HepG2 (cell line): ENCODE measurements around the gene ISOC2. TPM values are rescaled to one million over a fixed set of nuclear protein-coding genes. Genes with fewer than 3 reads are reported as not detected.

Experiments used
- ARNT ChIP-seq: fragments of 450-650 bp; IDR thresholded peaks from 2 replicates; pipeline ENCODE4 v1.6.1; 2017
- CBFB ChIP-seq: sonication (generic); formaldehyde crosslinking; IDR thresholded peaks from 2 replicates; pipeline ENCODE4 v1.4.0; 2020; ENCODE audit warnings: missing genetic modification reagents
- FOXC1 ChIP-seq: sonication (generic); formaldehyde crosslinking; IDR thresholded peaks from 2 replicates; pipeline ENCODE4 v1.8.0; 2022; ENCODE audit warnings: mild to moderate bottlenecking, missing genetic modification reagents, borderline replicate concordance
- GLI4 ChIP-seq: sonication (generic); formaldehyde crosslinking; IDR thresholded peaks from 2 replicates; pipeline ENCODE4 v1.5.1; 2020; ENCODE audit warnings: missing genetic modification reagents, mild to moderate bottlenecking, moderate library complexity, borderline replicate concordance
- KLF11 ChIP-seq: IDR thresholded peaks from 2 replicates; pipeline ENCODE4 v1.6.1; 2016; ENCODE audit warnings: missing compliant biosample characterization
- MAZ ChIP-seq, 2 experiments: sonication (generic) in 1 of 2; formaldehyde crosslinking in 1 of 2; IDR thresholded peaks; 2 replicates each; pipeline versions ENCODE4 v1.5.0 to v1.6.1; 2012 to 2020; ENCODE audit warnings: low read depth in 2 of 2, mild to moderate bottlenecking in 2 of 2, borderline replicate concordance in 1 of 2, improper control_type of control experiment in 1 of 2, low read length in 1 of 2, missing genetic modification reagents in 1 of 2, moderate library complexity in 1 of 2
- MED1 ChIP-seq: sonication (generic); formaldehyde crosslinking; IDR thresholded peaks from 2 replicates; pipeline ENCODE4 v1.4.0; 2020; ENCODE audit warnings: missing genetic modification reagents
- NFE2L2 ChIP-seq: fragments of 150-350 bp; IDR thresholded peaks from 2 replicates; pipeline ENCODE4 v1.6.1; 2014; ENCODE audit warnings: low read length
- NFRKB ChIP-seq: fragments of 450-650 bp; IDR thresholded peaks from 2 replicates; pipeline ENCODE4 v1.6.1; 2017
- NPAS2 ChIP-seq: sonication (generic); formaldehyde crosslinking; IDR thresholded peaks from 2 replicates; pipeline ENCODE4 v1.8.0; 2022; ENCODE audit warnings: mild to moderate bottlenecking, missing genetic modification reagents, borderline replicate concordance
- SRSF4 ChIP-seq: fragments of 200-400 bp; formaldehyde crosslinking; IDR thresholded peaks from one replicate; pipeline ENCODE4 v1.6.1; 2018; ENCODE audit warnings: mild to moderate bottlenecking, low read depth, low read length, moderate library complexity; ENCODE audit not compliant: poor library complexity, severe bottlenecking
- ZEB1 ChIP-seq: IDR thresholded peaks from 2 replicates; pipeline ENCODE4 v1.6.1; 2012; ENCODE audit warnings: mild to moderate bottlenecking, low read depth, inconsistent platforms; ENCODE audit not compliant: insufficient replicate concordance
- ZFP90 ChIP-seq: sonication (generic); formaldehyde crosslinking; IDR thresholded peaks from 2 replicates; pipeline ENCODE4 v1.8.0; 2022; ENCODE audit warnings: missing genetic modification reagents, mild to moderate bottlenecking, inconsistent platforms, borderline replicate concordance
- ZFY ChIP-seq: sonication (generic); formaldehyde crosslinking; IDR thresholded peaks from 2 replicates; pipeline ENCODE4 v1.4.0; 2020; ENCODE audit warnings: missing genetic modification reagents
- ZNF136 ChIP-seq: sonication (generic); formaldehyde crosslinking; IDR thresholded peaks from 2 replicates; pipeline ENCODE4 v1.8.1; 2022; ENCODE audit warnings: low read depth, mild to moderate bottlenecking, moderate library complexity, missing genetic modification reagents
- ZNF484 ChIP-seq: sonication (generic); formaldehyde crosslinking; IDR thresholded peaks from 2 replicates; pipeline ENCODE4 v1.5.1; 2020; ENCODE audit warnings: mild to moderate bottlenecking, low read depth, missing genetic modification reagents, borderline replicate concordance
- ZNF841 ChIP-seq: sonication (generic); formaldehyde crosslinking; IDR thresholded peaks from 2 replicates; pipeline ENCODE4 v1.8.1; 2023; ENCODE audit warnings: missing genetic modification reagents, borderline replicate concordance
- polyA plus RNA-seq, 8 experiments: library from polyadenylated mRNA; depleted of rRNA in 3 of 8; stranded (reverse) in 7 of 8; unstranded in 1 of 8; fragments of >200 nt; fragmentation: Illumina TruSeq in 4 of 8; extraction: Trizol in 4 of 8; gene quantifications; 2 replicates each; pipeline versions ENCODE4 v1.2.1 to v1.2.3, GENCODE V29; 2011 to 2016; ENCODE audit warnings: low read depth in 4 of 8, missing spikeins in 1 of 8, mixed read lengths in 1 of 8; ENCODE audit not compliant: insufficient read depth in 1 of 8
- total RNA-seq, 5 experiments: library from RNA; depleted of rRNA; stranded (reverse); fragments of >200 nt; fragmentation: Illumina TruSeq; extraction: Trizol; gene quantifications; 2 replicates each; pipeline ENCODE4 v1.2.3, GENCODE V29; 2016; ENCODE audit warnings: low read depth in 1 of 5
- TF ChIP-seq, protein P1 (sequence below): sonication (generic); formaldehyde crosslinking; IDR thresholded peaks from 2 replicates; pipeline ENCODE4 v1.4.0; 2020; ENCODE audit warnings: missing genetic modification reagents
- TF ChIP-seq, protein P2 (sequence below): sonication (generic); formaldehyde crosslinking; conservative IDR thresholded peaks from 2 replicates; pipeline ENCODE4 v1.8.0; 2022; ENCODE audit warnings: mild to moderate bottlenecking, moderate library complexity, missing genetic modification reagents
- TF ChIP-seq, protein P3 (sequence below): sonication (generic); formaldehyde crosslinking; IDR thresholded peaks from 2 replicates; pipeline ENCODE4 v1.4.0; 2020; ENCODE audit warnings: mild to moderate bottlenecking, missing genetic modification reagents
- TF ChIP-seq, protein P4 (sequence below): IDR thresholded peaks from 2 replicates; pipeline ENCODE4 v1.6.1; 2016; ENCODE audit warnings: control low read depth

The ISOC2 gene
- total and polyA plus RNA-seq, 2 of the 13 experiments (the other 11 are each of a cell fraction or from before 2014, with no cell fraction given) = 76.8 to 105 TPM

DNA sequence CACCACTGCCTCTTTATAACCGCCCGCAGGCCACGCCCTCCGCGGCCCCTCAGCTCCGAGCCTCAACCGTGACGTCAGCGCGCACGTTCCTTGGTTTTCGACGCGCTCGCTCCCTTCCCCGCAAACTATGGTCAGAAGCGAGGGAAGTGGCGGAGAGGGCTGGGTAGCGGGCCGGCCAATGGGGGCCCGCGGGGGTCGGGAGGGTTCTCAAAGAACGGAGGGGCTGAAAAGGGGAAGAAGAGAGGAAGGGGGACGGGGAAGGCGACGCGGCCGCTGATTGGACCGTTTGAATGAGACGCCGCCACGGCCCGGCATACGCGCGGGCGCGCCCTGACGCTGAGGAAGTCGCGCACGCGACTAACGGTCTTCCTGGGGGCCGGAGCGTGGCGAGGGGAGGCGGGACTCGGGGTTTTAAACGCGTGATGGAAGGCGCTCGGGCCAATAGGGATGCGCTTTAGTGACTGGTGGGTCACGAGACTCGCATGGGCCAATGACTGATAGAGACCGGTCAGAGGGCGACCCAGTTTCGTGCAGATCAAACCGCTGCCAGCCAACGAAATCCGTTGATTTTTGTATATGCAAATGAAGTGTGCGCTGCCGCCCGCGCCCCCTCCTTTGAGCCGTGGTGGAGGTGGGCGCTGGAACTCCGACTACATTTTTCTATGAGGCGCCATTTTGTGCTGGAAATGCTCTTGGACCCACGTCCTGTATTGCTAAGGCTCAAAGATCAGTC, 53.5 kb downstream of the ISOC2 start (continued):
- TF ChIP-seq, protein P1, sequence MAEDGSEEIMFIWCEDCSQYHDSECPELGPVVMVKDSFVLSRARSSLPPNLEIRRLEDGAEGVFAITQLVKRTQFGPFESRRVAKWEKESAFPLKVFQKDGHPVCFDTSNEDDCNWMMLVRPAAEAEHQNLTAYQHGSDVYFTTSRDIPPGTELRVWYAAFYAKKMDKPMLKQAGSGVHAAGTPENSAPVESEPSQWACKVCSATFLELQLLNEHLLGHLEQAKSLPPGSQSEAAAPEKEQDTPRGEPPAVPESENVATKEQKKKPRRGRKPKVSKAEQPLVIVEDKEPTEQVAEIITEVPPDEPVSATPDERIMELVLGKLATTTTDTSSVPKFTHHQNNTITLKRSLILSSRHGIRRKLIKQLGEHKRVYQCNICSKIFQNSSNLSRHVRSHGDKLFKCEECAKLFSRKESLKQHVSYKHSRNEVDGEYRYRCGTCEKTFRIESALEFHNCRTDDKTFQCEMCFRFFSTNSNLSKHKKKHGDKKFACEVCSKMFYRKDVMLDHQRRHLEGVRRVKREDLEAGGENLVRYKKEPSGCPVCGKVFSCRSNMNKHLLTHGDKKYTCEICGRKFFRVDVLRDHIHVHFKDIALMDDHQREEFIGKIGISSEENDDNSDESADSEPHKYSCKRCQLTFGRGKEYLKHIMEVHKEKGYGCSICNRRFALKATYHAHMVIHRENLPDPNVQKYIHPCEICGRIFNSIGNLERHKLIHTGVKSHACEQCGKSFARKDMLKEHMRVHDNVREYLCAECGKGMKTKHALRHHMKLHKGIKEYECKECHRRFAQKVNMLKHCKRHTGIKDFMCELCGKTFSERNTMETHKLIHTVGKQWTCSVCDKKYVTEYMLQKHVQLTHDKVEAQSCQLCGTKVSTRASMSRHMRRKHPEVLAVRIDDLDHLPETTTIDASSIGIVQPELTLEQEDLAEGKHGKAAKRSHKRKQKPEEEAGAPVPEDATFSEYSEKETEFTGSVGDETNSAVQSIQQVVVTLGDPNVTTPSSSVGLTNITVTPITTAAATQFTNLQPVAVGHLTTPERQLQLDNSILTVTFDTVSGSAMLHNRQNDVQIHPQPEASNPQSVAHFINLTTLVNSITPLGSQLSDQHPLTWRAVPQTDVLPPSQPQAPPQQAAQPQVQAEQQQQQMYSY = no peak
- TF ChIP-seq, protein P2, sequence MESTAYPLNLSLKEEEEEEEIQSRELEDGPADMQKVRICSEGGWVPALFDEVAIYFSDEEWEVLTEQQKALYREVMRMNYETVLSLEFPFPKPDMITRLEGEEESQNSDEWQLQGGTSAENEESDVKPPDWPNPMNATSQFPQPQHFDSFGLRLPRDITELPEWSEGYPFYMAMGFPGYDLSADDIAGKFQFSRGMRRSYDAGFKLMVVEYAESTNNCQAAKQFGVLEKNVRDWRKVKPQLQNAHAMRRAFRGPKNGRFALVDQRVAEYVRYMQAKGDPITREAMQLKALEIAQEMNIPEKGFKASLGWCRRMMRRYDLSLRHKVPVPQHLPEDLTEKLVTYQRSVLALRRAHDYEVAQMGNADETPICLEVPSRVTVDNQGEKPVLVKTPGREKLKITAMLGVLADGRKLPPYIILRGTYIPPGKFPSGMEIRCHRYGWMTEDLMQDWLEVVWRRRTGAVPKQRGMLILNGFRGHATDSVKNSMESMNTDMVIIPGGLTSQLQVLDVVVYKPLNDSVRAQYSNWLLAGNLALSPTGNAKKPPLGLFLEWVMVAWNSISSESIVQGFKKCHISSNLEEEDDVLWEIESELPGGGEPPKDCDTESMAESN (CRISPR knock-in tag) = no peak; the same call in none of the 2 replicates
- TF ChIP-seq MED1 (CRISPR knock-in tag) = peak; percentile 59; the same call in 1 of the 2 replicates
- peak; percentile 61; the same call in 1 of the 2 replicates for TF ChIP-seq FOXC1 (CRISPR knock-in tag)
- TF ChIP-seq, protein P3, sequence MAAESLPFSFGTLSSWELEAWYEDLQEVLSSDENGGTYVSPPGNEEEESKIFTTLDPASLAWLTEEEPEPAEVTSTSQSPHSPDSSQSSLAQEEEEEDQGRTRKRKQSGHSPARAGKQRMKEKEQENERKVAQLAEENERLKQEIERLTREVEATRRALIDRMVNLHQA (CRISPR knock-in tag) = no peak
- no peak for TF ChIP-seq NFRKB
- TF ChIP-seq ZFY (CRISPR knock-in tag) = no peak
- no peak for TF ChIP-seq ARNT
- TF ChIP-seq MAZ (IDR thresholded peaks at IDR 0.05; ENCODE audit: borderline replicate concordance, low read depth, low read length) = 0 out of 2 replicates have a peak, but pooled peaks have one; percentile 16
- TF ChIP-seq MAZ (CRISPR knock-in tag; IDR thresholded peaks at IDR 0.05; ENCODE audit: low read depth) = peak; percentile 66
- TF ChIP-seq ZNF136 (CRISPR knock-in tag) = no peak
- 0 out of 2 replicates have a peak, but pooled peaks have one; percentile 49 for TF ChIP-seq ZNF841 (CRISPR knock-in tag)
- TF ChIP-seq NFE2L2 = no peak
- peak; percentile 69; the same call in 1 of the 2 replicates for TF ChIP-seq CBFB
- no peak for TF ChIP-seq ZEB1
- no peak for TF ChIP-seq SRSF4
- TF ChIP-seq, protein P4, sequence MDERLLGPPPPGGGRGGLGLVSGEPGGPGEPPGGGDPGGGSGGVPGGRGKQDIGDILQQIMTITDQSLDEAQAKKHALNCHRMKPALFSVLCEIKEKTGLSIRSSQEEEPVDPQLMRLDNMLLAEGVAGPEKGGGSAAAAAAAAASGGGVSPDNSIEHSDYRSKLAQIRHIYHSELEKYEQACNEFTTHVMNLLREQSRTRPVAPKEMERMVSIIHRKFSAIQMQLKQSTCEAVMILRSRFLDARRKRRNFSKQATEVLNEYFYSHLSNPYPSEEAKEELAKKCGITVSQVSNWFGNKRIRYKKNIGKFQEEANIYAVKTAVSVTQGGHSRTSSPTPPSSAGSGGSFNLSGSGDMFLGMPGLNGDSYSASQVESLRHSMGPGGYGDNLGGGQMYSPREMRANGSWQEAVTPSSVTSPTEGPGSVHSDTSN = peak; percentile 66
- no peak for TF ChIP-seq ZNF484 (CRISPR knock-in tag)
- TF ChIP-seq GLI4 (CRISPR knock-in tag) = no peak
- peak; percentile 72; the same call in 1 of the 2 replicates for TF ChIP-seq KLF11 (CRISPR knock-in tag)
- no peak for TF ChIP-seq NPAS2 (CRISPR knock-in tag)
- TF ChIP-seq ZFP90 (CRISPR knock-in tag) = peak; percentile 29; the same call in 1 of the 2 replicates
